NCI-H446 (cell line): ENCODE data around the gene SPCS2.

Experiments
- DNase-seq, 2 experiments: peaks; one replicate each; lab custom pipeline; 2025; lab: John Stamatoyannopoulos, UW

Gene SPCS2

GRCh38 chr11:74948898-74949752 lies at the start of gene SPCS2, which contains the start of gene XRRA1:
TSS of gene SPCS2 (plus strand) at chr11:74949266. CDS start at chr11:74949286, 20 bp downstream.
TSS of gene XRRA1 (minus strand) at chr11:74949091. CDS start at chr11:74940878, 8,213 bp downstream.
- peak; percentile 96 to 99 for DNase-seq

- DNase-seq, result no peak
Observed at GRCh38 chr11:74902342-74902741, 46.7 kb upstream of the SPCS2 start.

- no peak for DNase-seq
Observed at GRCh38 chr11:74905326-74905725, 43.7 kb upstream of the SPCS2 start.

- DNase-seq, result no peak
Observed at GRCh38 chr11:74909385-74909784, 39.7 kb upstream of the SPCS2 start.

DNA sequence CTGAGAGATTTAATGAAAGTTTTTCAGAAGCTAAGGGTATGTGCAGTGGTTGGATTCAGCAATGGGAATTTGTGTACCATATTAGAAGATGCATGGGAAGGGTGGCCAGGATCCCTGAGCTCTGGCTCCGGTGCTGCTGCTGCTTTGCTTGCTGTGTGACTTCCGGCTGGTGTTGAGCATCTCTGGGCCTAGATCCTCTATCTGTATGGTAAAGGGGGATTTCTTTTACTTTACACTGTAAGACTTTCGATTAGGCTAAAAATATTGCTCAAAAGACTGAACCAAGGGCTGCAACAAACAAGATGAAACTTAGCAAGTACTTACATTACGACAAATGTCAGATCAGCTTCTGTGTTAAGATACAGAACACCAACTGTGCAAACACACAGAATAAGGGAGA lies 39.3 kb upstream of the SPCS2 start:
- DNase-seq, result no peak

GRCh38 chr11:74923125-74923524 lies 25.9 kb upstream of the SPCS2 start:
- no peak for DNase-seq

GRCh38 chr11:74925281-74925680 lies 23.8 kb upstream of the SPCS2 start:
- DNase-seq, result no peak

DNA sequence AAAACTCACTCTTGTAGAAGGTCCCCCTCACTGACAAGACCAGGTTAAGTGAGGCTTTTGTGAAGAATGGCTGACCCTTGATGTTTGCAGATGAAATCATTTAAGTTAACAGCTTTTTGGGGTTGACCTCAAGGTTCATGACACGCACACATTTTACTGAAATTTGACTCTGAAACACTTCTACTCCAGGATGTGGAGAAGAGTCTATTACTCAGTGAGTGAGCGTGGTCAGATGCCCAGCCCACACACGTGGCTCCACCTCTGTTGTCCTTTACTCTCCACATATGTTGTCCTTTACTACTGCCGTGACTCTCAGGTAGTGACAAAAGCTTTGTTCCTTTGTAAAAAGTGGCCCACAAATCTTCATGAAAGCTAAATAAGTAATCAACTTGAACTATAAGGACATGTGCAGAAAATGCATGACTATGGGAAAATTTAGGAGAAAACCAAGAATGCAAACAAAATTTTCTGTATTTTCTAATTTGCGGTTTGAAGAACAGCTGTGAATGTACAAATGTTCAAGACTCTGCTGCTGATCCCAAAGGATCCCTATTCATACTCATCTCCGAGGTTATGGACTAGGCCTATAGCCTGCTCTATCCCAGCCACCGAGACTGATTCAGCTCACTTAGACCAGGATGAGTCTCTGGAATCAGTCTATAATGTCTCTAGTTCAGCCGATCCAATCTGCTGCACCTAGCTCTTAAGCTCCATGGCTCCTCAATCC lies 22.6 kb upstream of the SPCS2 start:
- no peak for DNase-seq

DNA sequence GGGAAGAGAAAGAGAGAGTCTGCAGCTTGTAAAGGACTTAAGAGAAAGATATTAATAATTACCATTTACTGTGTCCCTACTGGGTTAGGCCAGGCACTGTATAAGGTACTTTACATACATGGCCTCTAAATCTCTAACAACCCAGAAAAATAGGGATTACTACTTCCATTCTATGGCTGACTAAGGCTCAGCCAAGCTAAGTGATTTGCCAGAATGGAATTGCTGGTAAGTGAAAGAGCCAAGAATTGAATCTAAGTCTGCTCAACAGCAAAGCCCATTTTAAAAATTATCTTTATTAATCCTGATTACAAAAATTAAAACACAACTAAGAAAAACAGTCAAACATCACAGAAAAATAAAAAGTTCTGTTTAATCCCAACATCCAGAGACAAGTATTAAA lies 21.6 kb upstream of the SPCS2 start:
- no peak for DNase-seq

- peak; percentile 85 to 91 for DNase-seq
Observed at GRCh38 chr11:74929431-74930363, 19.4 kb upstream of the SPCS2 start.

DNA sequence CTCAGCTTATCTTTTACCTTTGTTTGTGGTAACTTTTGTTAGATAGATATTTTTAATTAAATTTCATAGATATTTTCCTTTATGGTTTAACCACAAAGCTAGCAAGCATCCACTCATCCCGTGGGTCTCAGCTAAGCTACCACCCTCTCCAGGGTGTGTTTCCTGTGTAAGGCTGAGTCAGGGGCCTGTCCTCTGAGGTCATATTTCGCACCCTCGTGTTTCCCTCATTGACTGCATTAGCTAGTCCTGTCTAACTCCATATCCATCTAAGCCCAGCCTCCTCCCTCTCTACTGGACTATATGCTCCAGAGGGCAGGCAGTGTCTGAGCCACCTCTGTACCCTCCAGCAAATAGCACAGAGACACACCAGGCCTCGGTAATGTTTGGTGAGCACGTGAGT lies 16.9 kb upstream of the SPCS2 start:
- DNase-seq, result no peak

- no peak for DNase-seq
Observed at GRCh38 chr11:74932797-74933196, 16.3 kb upstream of the SPCS2 start.

GRCh38 chr11:74933765-74934164 lies 15.3 kb upstream of the SPCS2 start:
- no peak for DNase-seq

GRCh38 chr11:74935285-74935684 lies 13.8 kb upstream of the SPCS2 start:
- no peak for DNase-seq

DNA sequence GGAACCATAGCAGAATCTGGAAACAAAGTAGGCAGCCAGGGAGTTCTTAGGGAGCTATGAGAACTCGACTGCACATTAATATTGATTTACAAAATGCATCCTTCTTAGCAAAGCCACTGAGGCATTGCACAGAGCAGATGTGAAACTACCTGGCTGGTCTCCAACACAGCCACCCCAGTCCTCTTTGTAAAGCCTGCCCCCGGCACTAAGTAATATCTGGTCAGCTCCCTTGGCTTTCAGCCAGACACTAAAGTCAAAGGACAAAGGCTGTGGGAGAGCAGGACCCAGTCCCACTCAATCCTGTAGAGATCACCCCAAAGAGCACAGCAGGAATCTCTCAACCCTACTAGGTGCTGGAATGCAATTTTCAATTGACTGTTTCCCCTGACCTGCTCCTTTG lies 13.0 kb upstream of the SPCS2 start:
- DNase-seq, result no peak

DNA sequence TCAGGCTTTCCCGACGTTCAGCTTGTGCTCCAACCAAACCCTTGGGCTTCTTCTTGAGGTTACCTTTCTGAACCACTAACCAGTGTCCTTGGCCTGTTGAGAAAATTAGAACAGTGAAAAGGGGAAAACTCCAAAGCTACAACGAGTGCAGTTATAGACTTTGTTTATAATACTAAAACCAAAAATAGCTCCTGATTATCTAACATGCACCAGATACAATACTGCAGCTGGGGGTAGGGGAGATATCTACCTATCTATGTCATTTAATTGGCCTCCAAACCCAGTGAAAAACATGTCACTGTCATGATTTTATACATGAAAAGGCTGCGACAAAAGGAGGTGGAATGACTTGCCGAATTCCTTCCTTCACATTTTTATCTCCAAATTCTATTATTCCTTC lies 12.1 kb upstream of the SPCS2 start:
- no peak for DNase-seq

- no peak for DNase-seq
Observed at GRCh38 chr11:74937696-74938475, 11.2 kb upstream of the SPCS2 start.

- DNase-seq, result no peak
Observed at GRCh38 chr11:74941492-74941891, 7.6 kb upstream of the SPCS2 start.

- no peak for DNase-seq
Observed at GRCh38 chr11:74942073-74942759, 6.8 kb upstream of the SPCS2 start.

- DNase-seq, result peak in 1 of 2 experiments; percentile 51
Observed at GRCh38 chr11:74948546-74948897, 544 bp upstream of the SPCS2 start.

DNA sequence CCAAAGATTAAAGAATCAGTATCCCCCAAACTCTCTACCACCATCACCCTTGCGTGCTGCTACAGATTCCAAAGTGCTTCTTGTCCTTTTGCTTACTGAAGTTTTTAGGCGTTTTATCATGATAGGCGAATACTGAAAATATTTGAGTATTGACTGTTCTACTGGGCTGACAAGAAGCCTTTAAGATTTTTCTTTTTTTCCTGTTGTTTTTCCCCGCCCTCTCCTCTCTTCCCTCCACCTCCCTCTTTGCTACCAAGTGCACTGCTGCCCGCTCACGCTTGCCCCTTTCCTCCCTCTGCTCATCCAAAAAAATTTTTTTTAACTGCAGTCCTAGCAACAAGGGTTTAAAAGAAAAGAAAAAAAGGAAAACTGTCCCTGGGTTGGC lies 679 bp downstream of the SPCS2 start:
- DNase-seq, result no peak
